K562 (cell line): ENCODE measurements around the gene PFN3. TPM values are rescaled to one million over a fixed set of nuclear protein-coding genes. Genes with fewer than 3 reads are reported as not detected.

ENCODE experiments used
- ARID1B ChIP-seq: fragments of 450-650 bp; IDR thresholded peaks from 2 replicates; pipeline ENCODE4 v1.6.1; 2016; ENCODE audit warnings: antibody characterized with exemption, mild to moderate bottlenecking, inconsistent platforms
- GABPA ChIP-seq: fragments of 200-800 bp; sonication (Bioruptor generic); conservative IDR thresholded peaks from 2 replicates; pipeline ENCODE4 v1.6.1; 2016; ENCODE audit warnings: low read depth, missing genetic modification characterization, missing compliant biosample characterization
- GATA2 ChIP-seq: sonication (generic); formaldehyde crosslinking; IDR thresholded peaks from 2 replicates; pipeline ENCODE4 v1.4.0; 2020; ENCODE audit warnings: mild to moderate bottlenecking, missing genetic modification reagents
- POLR2B ChIP-seq: fragments of 450-650 bp; IDR thresholded peaks from 2 replicates; pipeline ENCODE4 v1.6.1; 2018; ENCODE audit warnings: low read depth; ENCODE audit not compliant: partially characterized antibody
- RBFOX2 ChIP-seq: fragments of 200-400 bp; formaldehyde crosslinking; IDR thresholded peaks from 2 replicates; pipeline ENCODE4 v1.6.1; 2017; ENCODE audit warnings: low read depth, mild to moderate bottlenecking, low read length, moderate library complexity
- RNF2 ChIP-seq: sonication (generic); IDR thresholded peaks from 2 replicates; pipeline ENCODE4 v1.6.1; 2016
- SPI1 ChIP-seq: IDR thresholded peaks from 2 replicates; pipeline ENCODE4 v1.6.1; 2011; ENCODE audit warnings: low read depth, low read length, control low read depth, borderline replicate concordance
- SUPT5H ChIP-seq: fragments of 450-650 bp; IDR thresholded peaks from 2 replicates; pipeline ENCODE4 v1.6.1; 2016
- ZFX ChIP-seq: sonication (generic); formaldehyde crosslinking; IDR thresholded peaks from 2 replicates; pipeline ENCODE4 v1.8.0; 2022; ENCODE audit warnings: mild to moderate bottlenecking, missing genetic modification reagents, moderate library complexity
- ZNF282 ChIP-seq: sonication (generic); formaldehyde crosslinking; IDR thresholded peaks from 2 replicates; pipeline ENCODE4 v1.8.1; 2023; ENCODE audit warnings: missing genetic modification reagents
- ZNF639 ChIP-seq, 2 experiments: fragments of 200-800 bp in 1 of 2; sonication (Bioruptor generic) in 1 of 2; sonication (generic) in 1 of 2; formaldehyde crosslinking in 1 of 2; IDR thresholded peaks in 1 of 2; conservative IDR thresholded peaks in 1 of 2; 2 replicates each; pipeline versions ENCODE4 v1.5.0 to v1.6.1; 2016 to 2020; ENCODE audit warnings: missing compliant biosample characterization in 1 of 2, missing genetic modification characterization in 1 of 2, missing genetic modification reagents in 1 of 2
- polyA plus RNA-seq, 8 experiments: library from polyadenylated mRNA; depleted of rRNA in 4 of 8; stranded (reverse) in 5 of 8; unstranded in 3 of 8; fragments of >200 nt; fragmentation: Nextera tagmentation in 2 of 8; fragmentation: Illumina TruSeq in 1 of 8; extraction: Ambion mirVana in 2 of 8; extraction: Trizol in 1 of 8; gene quantifications; 2 replicates each; pipeline versions ENCODE4 v1.2.1 to v1.2.3, GENCODE V29; 2011 to 2014; ENCODE audit warnings: inconsistent platforms in 1 of 8, missing spikeins in 1 of 8
- total RNA-seq, 7 experiments: library from RNA; depleted of rRNA in 6 of 7; stranded (reverse); fragments of >200 nt in 6 of 7; fragmentation: Illumina TruSeq in 2 of 7; extraction: Trizol in 2 of 7; gene quantifications; 2 replicates each; pipeline versions ENCODE4 v1.2.1 to v1.2.3, GENCODE V29; 2011 to 2021; ENCODE audit warnings: low replicate concordance in 1 of 7
- TF ChIP-seq, protein P1 (sequence below): sonication (generic); formaldehyde crosslinking; IDR thresholded peaks from 2 replicates; pipeline ENCODE4 v1.8.0; 2022; ENCODE audit warnings: mild to moderate bottlenecking, missing genetic modification reagents
- TF ChIP-seq, protein P2 (sequence below), 2 experiments: fragments of 450-650 bp; formaldehyde crosslinking in 1 of 2; IDR thresholded peaks; 2 replicates each; pipeline versions ENCODE4 v1.4.0 to v1.6.1; 2014 to 2020; ENCODE audit warnings: mild to moderate bottlenecking in 2 of 2, borderline replicate concordance in 1 of 2, low read depth in 1 of 2
- TF ChIP-seq, protein P3 (sequence below), 3 experiments: fragments of 200-800 bp in 1 of 3; sonication (Bioruptor generic) in 1 of 3; sonication (generic) in 1 of 3; formaldehyde crosslinking in 1 of 3; IDR thresholded peaks; 2 replicates each; pipeline versions ENCODE4 v1.6.1 to v1.8.0; 2016 to 2022; ENCODE audit warnings: mild to moderate bottlenecking in 2 of 3, missing compliant biosample characterization in 2 of 3, missing genetic modification characterization in 2 of 3, missing genetic modification reagents in 1 of 3

PFN3 gene
- total and polyA plus RNA-seq, 9 of the 15 experiments (the other 6 are each of a cell fraction or from before 2014, with no cell fraction given), result not detected

GRCh38 chr5:177366528-177367322 is 33.7 kb downstream of the PFN3 start (continued):
- TF ChIP-seq, protein P1, sequence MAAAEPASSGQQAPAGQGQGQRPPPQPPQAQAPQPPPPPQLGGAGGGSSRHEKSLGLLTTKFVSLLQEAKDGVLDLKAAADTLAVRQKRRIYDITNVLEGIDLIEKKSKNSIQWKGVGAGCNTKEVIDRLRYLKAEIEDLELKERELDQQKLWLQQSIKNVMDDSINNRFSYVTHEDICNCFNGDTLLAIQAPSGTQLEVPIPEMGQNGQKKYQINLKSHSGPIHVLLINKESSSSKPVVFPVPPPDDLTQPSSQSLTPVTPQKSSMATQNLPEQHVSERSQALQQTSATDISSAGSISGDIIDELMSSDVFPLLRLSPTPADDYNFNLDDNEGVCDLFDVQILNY, result 0 out of 2 replicates have a peak, but pooled peaks have one; percentile 25
- TF ChIP-seq ZNF282 (CRISPR knock-in tag) (no peak), GABPA (peak; percentile 44), ARID1B (peak; percentile 57; the same call in 1 of the 2 replicates), GATA2 (CRISPR knock-in tag) (peak; percentile 90), ZFX (CRISPR knock-in tag) (peak; percentile 85), RNF2 (peak; percentile 73; the same call in 1 of the 2 replicates), SUPT5H (peak; percentile 80), ZNF639 (CRISPR knock-in tag; conservative IDR thresholded peaks at IDR 0.05 in 1 of 2, IDR thresholded peaks at IDR 0.05 in 1 of 2) (peak in 1 of 2 experiments; percentile 78; a peak in 2 of 4 replicates), RBFOX2 (peak; percentile 88), SPI1 (peak; percentile 50; the same call in 1 of the 2 replicates), POLR2B (peak; percentile 65)
- TF ChIP-seq, protein P2, sequence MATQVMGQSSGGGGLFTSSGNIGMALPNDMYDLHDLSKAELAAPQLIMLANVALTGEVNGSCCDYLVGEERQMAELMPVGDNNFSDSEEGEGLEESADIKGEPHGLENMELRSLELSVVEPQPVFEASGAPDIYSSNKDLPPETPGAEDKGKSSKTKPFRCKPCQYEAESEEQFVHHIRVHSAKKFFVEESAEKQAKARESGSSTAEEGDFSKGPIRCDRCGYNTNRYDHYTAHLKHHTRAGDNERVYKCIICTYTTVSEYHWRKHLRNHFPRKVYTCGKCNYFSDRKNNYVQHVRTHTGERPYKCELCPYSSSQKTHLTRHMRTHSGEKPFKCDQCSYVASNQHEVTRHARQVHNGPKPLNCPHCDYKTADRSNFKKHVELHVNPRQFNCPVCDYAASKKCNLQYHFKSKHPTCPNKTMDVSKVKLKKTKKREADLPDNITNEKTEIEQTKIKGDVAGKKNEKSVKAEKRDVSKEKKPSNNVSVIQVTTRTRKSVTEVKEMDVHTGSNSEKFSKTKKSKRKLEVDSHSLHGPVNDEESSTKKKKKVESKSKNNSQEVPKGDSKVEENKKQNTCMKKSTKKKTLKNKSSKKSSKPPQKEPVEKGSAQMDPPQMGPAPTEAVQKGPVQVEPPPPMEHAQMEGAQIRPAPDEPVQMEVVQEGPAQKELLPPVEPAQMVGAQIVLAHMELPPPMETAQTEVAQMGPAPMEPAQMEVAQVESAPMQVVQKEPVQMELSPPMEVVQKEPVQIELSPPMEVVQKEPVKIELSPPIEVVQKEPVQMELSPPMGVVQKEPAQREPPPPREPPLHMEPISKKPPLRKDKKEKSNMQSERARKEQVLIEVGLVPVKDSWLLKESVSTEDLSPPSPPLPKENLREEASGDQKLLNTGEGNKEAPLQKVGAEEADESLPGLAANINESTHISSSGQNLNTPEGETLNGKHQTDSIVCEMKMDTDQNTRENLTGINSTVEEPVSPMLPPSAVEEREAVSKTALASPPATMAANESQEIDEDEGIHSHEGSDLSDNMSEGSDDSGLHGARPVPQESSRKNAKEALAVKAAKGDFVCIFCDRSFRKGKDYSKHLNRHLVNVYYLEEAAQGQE (IDR thresholded peaks at IDR 0.05; ENCODE audit: borderline replicate concordance), result peak; percentile 48; the same call in 1 of the 2 replicates
- TF ChIP-seq, protein P2 (CRISPR knock-in tag; IDR thresholded peaks at IDR 0.05; ENCODE audit: low read depth), result no peak
- TF ChIP-seq, protein P3, sequence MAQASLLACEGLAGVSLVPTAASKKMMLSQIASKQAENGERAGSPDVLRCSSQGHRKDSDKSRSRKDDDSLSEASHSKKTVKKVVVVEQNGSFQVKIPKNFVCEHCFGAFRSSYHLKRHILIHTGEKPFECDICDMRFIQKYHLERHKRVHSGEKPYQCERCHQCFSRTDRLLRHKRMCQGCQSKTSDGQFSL (CRISPR knock-in tag; IDR thresholded peaks at IDR 0.05), result no peak
- TF ChIP-seq, protein P3 (tag; IDR thresholded peaks at IDR 0.05), result peak in 1 of 2 experiments; percentile 70; a peak in 1 of 4 replicates
